ENCODE measurements around the gene TMEM191C.
"Not testable (repeated sequence)": the region's sequence is repeated elsewhere in the genome, so short reads cannot be mapped to it uniquely, and the experiment has no call there.

The TMEM191C gene

GRCh38 chr22:21473664-21474063, 6.5 kb downstream of the TMEM191C start:
- DNase-seq: not testable (repeated sequence)

DNA sequence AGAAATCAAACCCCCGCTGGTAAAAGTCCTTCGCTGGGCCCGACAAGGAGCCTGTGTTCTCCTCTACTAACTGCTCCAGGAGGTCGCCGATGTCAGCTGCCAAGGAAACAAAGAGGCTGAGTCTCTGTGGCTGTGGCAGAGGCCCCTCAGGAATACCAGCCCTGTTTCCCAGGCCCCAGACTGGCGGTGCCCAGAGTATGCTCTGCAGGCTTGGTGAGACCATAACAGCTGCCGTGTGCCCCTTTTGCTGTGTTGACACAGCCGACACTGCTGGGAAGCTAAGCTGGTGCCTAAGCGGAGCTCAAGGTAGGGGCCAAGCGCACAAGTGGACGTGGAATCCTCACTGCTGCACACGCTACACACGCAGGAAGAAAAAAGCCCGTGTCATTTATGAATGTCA, 16.9 kb downstream of the TMEM191C start:
- not testable (repeated sequence) for DNase-seq

GRCh38 chr22:21487723-21488122, 20.5 kb downstream of the TMEM191C start:
- DNase-seq: not testable (repeated sequence)

DNA sequence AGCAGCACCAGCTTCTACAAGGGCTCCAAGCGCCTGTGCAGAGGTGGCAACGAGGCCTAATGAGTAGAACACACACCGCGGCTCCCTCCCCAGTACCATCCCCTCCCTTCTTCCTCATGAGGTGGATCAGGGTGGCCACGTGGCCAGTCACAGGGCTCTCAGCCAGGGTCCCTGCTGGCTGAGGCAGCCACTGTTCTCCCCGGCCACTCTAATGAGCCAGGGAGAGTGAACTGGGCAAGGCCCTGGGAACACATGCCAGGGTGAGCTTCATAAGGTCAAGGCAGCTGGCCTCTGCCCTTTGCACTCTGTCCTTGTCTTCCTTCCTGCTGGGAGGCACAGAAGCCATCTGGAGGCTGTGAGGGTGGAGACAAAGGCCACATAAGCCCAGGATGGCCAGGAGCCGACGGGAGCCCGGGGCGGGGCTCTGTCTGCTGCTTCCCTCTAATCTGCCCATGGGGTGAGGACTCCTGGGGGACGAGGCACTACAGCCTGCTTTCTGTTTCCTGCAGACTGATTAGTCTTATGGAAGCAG, 22.0 kb downstream of the TMEM191C start:
- peak in 1 of 4 experiments; percentile 0 for DNase-seq

- DNase-seq: not testable (repeated sequence)
Measured at GRCh38 chr22:21490556-21490955, 23.4 kb downstream of the TMEM191C start.

GRCh38 chr22:21492271-21492670, 25.1 kb downstream of the TMEM191C start:
- not testable (repeated sequence) for DNase-seq

DNA sequence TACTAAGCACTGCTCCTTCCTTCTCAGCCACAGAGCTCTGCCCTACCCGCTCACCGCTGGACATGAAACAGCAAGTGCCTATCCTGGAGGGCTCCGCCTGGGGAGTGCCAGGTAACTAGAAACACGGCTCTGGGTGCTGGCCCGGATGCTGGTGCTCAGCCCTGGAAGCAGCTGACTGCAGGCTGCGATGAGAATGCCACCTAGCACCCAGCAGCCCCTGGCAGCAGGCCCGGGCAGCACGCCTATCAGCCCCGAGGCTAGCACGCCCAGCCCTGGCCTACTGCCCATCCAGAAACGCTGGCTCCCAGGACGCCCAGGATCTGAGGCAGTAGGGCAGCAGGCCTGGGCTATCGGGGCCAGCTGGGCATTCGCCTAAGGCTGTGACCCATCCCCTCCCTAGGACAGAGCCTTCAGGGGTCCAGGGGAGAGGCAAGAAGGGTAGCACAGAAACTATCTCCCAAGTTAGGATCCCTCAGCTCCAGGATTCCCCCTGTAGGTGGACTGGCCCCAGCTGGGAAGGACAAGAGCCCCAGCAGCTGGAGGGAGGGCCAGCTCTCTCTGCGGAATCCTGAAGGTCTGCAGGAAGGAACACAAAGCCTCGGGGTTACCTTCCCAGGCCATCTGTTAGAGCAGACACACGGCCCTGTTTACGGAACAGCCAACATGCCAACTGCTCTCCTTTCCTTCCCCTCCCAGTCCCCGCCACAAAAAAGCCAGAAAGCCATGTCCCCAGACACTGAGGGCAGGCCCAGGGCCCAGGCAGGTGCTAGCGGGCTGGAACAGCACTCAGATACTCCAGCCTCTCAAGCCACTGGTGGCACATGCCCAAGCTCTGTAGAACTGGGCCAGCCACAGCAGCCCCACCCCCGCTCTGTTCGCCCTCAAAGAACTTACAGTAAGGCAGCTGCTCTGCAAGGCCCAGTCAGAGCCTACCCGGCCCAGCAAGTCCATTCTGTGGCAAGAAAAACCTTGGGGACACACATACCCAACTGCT, 26.9 kb downstream of the TMEM191C start:
- DNase-seq: not testable (repeated sequence)

DNA sequence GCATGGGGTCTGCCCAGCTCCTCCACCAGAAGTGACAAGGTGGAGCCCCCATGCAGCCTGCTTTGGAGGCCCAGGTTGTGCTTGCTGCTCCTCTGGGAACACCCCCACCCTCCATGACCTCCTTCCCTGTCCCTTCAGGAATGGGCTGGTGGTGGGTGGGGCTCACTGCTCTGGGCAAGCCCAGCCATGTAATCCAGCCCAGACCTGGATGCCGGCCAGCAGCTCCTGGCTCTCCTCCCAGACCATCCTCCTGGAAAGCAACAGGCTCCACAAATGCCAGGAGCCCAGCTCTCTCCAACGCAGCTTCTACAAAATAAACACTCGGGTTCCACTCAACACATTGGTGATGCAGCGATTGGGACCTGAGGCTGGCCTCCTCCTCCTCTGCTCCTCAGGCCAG, 30.8 kb downstream of the TMEM191C start:
- DNase-seq: not testable (repeated sequence)

DNA sequence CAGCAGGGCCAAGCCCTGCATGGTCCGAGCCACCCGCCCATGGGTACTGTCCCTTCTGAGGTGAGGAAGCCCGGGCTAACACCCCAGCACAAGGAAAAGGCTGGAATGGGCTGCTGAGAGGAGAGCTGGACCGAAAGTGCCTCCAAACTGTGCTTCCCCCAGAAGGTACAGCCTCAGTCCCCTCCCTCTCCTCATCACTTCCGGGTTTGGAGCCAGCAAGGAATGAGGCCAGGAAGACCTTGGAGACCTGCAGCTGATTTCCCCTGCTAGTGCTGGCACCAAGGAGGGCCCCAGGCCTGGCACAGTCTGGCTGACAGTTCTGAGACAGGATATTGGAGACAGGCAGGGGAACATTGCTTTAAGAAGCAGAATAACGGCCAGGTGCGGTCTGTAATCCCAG, 31.3 kb downstream of the TMEM191C start:
- DNase-seq: not testable (repeated sequence)

GRCh38 chr22:21499623-21500506, 32.7 kb downstream of the TMEM191C start:
- DNase-seq: not testable (repeated sequence)

- DNase-seq: not testable (repeated sequence)
Measured at GRCh38 chr22:21510397-21510796, 43.2 kb downstream of the TMEM191C start.

GRCh38 chr22:21512022-21512421, 44.8 kb downstream of the TMEM191C start:
- not testable (repeated sequence) for DNase-seq

GRCh38 chr22:21514117-21514516, 46.9 kb downstream of the TMEM191C start:
- not testable (repeated sequence) for DNase-seq

DNA sequence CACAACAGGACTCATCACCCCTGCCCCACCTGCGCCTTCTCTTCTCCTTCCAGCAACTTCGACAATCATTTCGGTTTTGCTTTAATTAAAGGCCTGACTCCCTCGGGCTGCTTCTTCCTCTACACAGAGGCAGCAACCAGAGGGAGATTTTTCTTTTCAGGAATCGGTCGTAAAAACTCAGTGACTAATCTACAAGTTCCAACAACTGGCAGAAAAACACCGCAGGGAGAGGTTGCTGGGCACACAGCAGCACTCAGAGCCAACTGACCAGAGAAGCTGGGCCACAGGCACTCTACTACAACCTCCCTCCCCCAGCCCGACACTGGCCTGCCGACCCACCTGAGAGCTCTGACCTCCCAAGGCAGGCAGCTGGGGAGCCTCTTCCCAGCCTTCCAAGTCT, 48.0 kb downstream of the TMEM191C start:
- DNase-seq: not testable (repeated sequence)

GRCh38 chr22:21516522-21516921, 49.3 kb downstream of the TMEM191C start:
- not testable (repeated sequence) for DNase-seq

DNA sequence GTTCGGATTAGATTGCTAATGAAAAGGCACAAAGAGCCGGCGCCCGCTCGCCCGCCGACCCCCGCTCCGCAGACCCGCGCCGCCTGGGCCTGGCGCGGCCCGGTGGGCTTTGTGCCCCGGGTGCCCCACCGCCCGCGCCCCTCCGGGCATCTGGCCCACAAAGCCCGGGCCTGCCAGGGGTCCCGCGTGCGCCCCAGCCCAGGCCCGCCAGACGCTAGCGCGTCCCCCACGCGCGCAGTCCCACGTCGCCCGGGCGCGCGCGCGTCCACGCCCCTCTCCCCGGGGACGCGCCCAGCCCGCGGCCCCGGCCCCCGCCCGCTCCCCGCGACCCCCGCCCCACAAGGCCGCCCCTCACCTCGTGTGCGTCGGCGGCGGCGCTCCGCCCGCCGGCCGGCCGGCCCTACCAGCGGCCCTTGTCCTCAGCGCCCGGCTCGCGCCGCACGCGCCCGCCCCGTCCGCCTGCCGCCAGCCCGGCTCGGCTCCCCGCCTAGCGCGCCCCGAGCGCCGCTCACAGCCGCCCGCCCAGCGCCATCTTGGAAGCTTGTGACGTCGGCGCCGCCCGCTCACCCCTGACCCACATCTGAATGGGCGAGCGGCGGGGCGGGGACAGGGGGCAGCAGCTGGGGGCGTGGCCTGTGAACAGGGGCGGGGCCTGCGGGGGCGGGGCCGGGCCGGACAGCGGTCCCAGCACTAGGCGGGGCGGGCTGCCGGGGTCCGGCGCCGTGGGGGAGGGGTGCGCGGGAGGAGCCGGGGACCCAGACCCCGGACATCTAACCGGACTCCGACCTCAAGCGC, 50.0 kb downstream of the TMEM191C start:
- not testable (repeated sequence) for DNase-seq

Data from suppressor macrophage (primary cell).